HepG2 (cell line): ENCODE results near the gene PKDREJ. TPM values are rescaled to one million over a fixed set of nuclear protein-coding genes. Genes with fewer than 3 reads are reported as not detected.

Source experiments
- CCAR2 ChIP-seq: fragments of 200-400 bp; formaldehyde crosslinking; optimal IDR thresholded peaks from 2 replicates; pipeline ENCODE3; 2018; ENCODE audit warnings: low read depth, mild to moderate bottlenecking, low read length, moderate library complexity
- DNMT3B ChIP-seq: conservative IDR thresholded peaks from 2 replicates; pipeline ENCODE4 v1.6.1; 2016; ENCODE audit warnings: missing biosample characterization, control low read depth
- GMEB1 ChIP-seq: sonication (generic); formaldehyde crosslinking; IDR thresholded peaks from 2 replicates; pipeline ENCODE4 v1.5.1; 2020; ENCODE audit warnings: missing genetic modification reagents, mild to moderate bottlenecking, borderline replicate concordance
- JUND ChIP-seq: sonication (generic); formaldehyde crosslinking; IDR thresholded peaks from 2 replicates; pipeline ENCODE4 v1.8.0; 2022; ENCODE audit warnings: mild to moderate bottlenecking, missing genetic modification reagents
- MED8 ChIP-seq: sonication (generic); formaldehyde crosslinking; IDR thresholded peaks from 2 replicates; pipeline ENCODE4 v1.8.1; 2023; ENCODE audit warnings: mild to moderate bottlenecking, missing genetic modification reagents; ENCODE audit not compliant: insufficient replicate concordance
- MTA1 ChIP-seq: sonication (generic); formaldehyde crosslinking; IDR thresholded peaks from 2 replicates; pipeline ENCODE4 v1.4.0; 2020; ENCODE audit warnings: missing genetic modification reagents, mild to moderate bottlenecking, borderline replicate concordance
- MZF1 ChIP-seq: sonication (generic); formaldehyde crosslinking; IDR thresholded peaks from 2 replicates; pipeline ENCODE4 v1.8.1; 2023; ENCODE audit warnings: mild to moderate bottlenecking, missing genetic modification reagents, borderline replicate concordance
- PATZ1 ChIP-seq: sonication (generic); formaldehyde crosslinking; IDR thresholded peaks from 2 replicates; pipeline ENCODE4 v1.4.0; 2020; ENCODE audit warnings: missing genetic modification reagents
- PBX2 ChIP-seq: IDR thresholded peaks from 2 replicates; pipeline ENCODE4 v1.6.1; 2016; ENCODE audit warnings: control low read depth
- SMARCC2 ChIP-seq: fragments of 450-650 bp; IDR thresholded peaks from 2 replicates; pipeline ENCODE4 v1.6.1; 2017; ENCODE audit warnings: antibody characterized with exemption, mild to moderate bottlenecking
- SMARCE1 ChIP-seq: fragments of 450-650 bp; IDR thresholded peaks from 2 replicates; pipeline ENCODE4 v1.6.1; 2017; ENCODE audit warnings: borderline replicate concordance
- SMYD3 ChIP-seq: sonication (generic); formaldehyde crosslinking; IDR thresholded peaks from 2 replicates; pipeline ENCODE4 v1.8.1; 2023; ENCODE audit warnings: mild to moderate bottlenecking, missing genetic modification reagents
- TBP ChIP-seq: sonication (generic); formaldehyde crosslinking; IDR thresholded peaks from 2 replicates; pipeline ENCODE4 v1.5.0; 2020; ENCODE audit warnings: missing genetic modification reagents
- TCF7L2 ChIP-seq: IDR thresholded peaks from 2 replicates; pipeline ENCODE4 v1.6.1; 2011; ENCODE audit warnings: mild to moderate bottlenecking, low read depth, low read length, moderate library complexity
- ZNF382 ChIP-seq: sonication (generic); formaldehyde crosslinking; IDR thresholded peaks from 2 replicates; pipeline ENCODE4 v1.5.0; 2020; ENCODE audit warnings: missing genetic modification reagents, mild to moderate bottlenecking, borderline replicate concordance
- ZNF383 ChIP-seq: sonication (generic); formaldehyde crosslinking; IDR thresholded peaks from 2 replicates; pipeline ENCODE4 v1.4.0; 2020; ENCODE audit warnings: missing genetic modification reagents, mild to moderate bottlenecking, borderline replicate concordance
- ZNF510 ChIP-seq: sonication (generic); formaldehyde crosslinking; IDR thresholded peaks from 2 replicates; pipeline ENCODE4 v1.4.0; 2020; ENCODE audit warnings: low read depth, mild to moderate bottlenecking, missing genetic modification reagents
- ZNF564 ChIP-seq: sonication (generic); formaldehyde crosslinking; IDR thresholded peaks from 2 replicates; pipeline ENCODE4 v1.8.1; 2023; ENCODE audit warnings: mild to moderate bottlenecking, missing genetic modification reagents
- ZNF782 ChIP-seq: sonication (generic); formaldehyde crosslinking; IDR thresholded peaks from 2 replicates; pipeline ENCODE4 v1.4.0; 2020; ENCODE audit warnings: missing genetic modification reagents, mild to moderate bottlenecking, borderline replicate concordance
- polyA plus RNA-seq, 8 experiments: library from polyadenylated mRNA; depleted of rRNA in 3 of 8; stranded (reverse) in 7 of 8; unstranded in 1 of 8; fragments of >200 nt; fragmentation: Illumina TruSeq in 4 of 8; extraction: Trizol in 4 of 8; gene quantifications; 2 replicates each; pipeline versions ENCODE4 v1.2.1 to v1.2.3, GENCODE V29; 2011 to 2016; ENCODE audit warnings: low read depth in 4 of 8, missing spikeins in 1 of 8, mixed read lengths in 1 of 8; ENCODE audit not compliant: insufficient read depth in 1 of 8
- total RNA-seq, 5 experiments: library from RNA; depleted of rRNA; stranded (reverse); fragments of >200 nt; fragmentation: Illumina TruSeq; extraction: Trizol; gene quantifications; 2 replicates each; pipeline ENCODE4 v1.2.3, GENCODE V29; 2016; ENCODE audit warnings: low read depth in 1 of 5
- TF ChIP-seq, protein P1 (sequence below): sonication (generic); formaldehyde crosslinking; conservative IDR thresholded peaks from 2 replicates; pipeline ENCODE4 v1.4.0; 2020; ENCODE audit warnings: missing genetic modification reagents
- TF ChIP-seq, protein P2 (sequence below): sonication (generic); formaldehyde crosslinking; IDR thresholded peaks from 2 replicates; pipeline ENCODE4 v1.4.0; 2020; ENCODE audit warnings: missing genetic modification reagents

PKDREJ gene
- total and polyA plus RNA-seq, 2 of the 13 experiments (the other 11 are each of a cell fraction or from before 2014, with no cell fraction given) = not detected

GRCh38 chr22:46296257-46297150 lies 33.4 kb upstream of the PKDREJ start, which contains the start of gene GTSE1 (continued):
- TF ChIP-seq ZNF510 (CRISPR knock-in tag) (no peak; the same call in 1 of the 2 replicates), SMYD3 (CRISPR knock-in tag) (peak; percentile 99), MED8 (CRISPR knock-in tag) (peak; percentile 32), SMARCE1 (no peak), TBP (no peak), TCF7L2 (no peak), GMEB1 (CRISPR knock-in tag) (peak; percentile 94), ZNF782 (CRISPR knock-in tag) (no peak; the same call in 1 of the 2 replicates), DNMT3B (CRISPR knock-in tag) (no peak; the same call in 1 of the 2 replicates), ZNF564 (peak; percentile 92; the same call in 1 of the 2 replicates), ZNF383 (CRISPR knock-in tag) (no peak; the same call in 1 of the 2 replicates), CCAR2 (no peak), JUND (CRISPR knock-in tag) (no peak), PBX2 (CRISPR knock-in tag) (no peak), MZF1 (CRISPR knock-in tag) (no peak), PATZ1 (CRISPR knock-in tag) (no peak), MTA1 (CRISPR knock-in tag) (no peak), ZNF382 (CRISPR knock-in tag) (no peak), SMARCC2 (no peak)
- TF ChIP-seq, protein P1, sequence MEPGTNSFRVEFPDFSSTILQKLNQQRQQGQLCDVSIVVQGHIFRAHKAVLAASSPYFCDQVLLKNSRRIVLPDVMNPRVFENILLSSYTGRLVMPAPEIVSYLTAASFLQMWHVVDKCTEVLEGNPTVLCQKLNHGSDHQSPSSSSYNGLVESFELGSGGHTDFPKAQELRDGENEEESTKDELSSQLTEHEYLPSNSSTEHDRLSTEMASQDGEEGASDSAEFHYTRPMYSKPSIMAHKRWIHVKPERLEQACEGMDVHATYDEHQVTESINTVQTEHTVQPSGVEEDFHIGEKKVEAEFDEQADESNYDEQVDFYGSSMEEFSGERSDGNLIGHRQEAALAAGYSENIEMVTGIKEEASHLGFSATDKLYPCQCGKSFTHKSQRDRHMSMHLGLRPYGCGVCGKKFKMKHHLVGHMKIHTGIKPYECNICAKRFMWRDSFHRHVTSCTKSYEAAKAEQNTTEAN (CRISPR knock-in tag) = no peak
- TF ChIP-seq, protein P2, sequence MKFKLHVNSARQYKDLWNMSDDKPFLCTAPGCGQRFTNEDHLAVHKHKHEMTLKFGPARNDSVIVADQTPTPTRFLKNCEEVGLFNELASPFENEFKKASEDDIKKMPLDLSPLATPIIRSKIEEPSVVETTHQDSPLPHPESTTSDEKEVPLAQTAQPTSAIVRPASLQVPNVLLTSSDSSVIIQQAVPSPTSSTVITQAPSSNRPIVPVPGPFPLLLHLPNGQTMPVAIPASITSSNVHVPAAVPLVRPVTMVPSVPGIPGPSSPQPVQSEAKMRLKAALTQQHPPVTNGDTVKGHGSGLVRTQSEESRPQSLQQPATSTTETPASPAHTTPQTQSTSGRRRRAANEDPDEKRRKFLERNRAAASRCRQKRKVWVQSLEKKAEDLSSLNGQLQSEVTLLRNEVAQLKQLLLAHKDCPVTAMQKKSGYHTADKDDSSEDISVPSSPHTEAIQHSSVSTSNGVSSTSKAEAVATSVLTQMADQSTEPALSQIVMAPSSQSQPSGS (CRISPR knock-in tag) = peak; percentile 45; the same call in 1 of the 2 replicates
